HG03457 (cell line): ENCODE results near the gene TGFA.

ENCODE experiments used
- ATAC-seq: cut with Tn5 transposase; IDR thresholded peaks from one replicate; pipeline ENCODE4 v1.9.1; 2021; ENCODE audit warnings: moderate number of reproducible peaks; ENCODE audit not compliant: unreplicated experiment

The TGFA gene

DNA sequence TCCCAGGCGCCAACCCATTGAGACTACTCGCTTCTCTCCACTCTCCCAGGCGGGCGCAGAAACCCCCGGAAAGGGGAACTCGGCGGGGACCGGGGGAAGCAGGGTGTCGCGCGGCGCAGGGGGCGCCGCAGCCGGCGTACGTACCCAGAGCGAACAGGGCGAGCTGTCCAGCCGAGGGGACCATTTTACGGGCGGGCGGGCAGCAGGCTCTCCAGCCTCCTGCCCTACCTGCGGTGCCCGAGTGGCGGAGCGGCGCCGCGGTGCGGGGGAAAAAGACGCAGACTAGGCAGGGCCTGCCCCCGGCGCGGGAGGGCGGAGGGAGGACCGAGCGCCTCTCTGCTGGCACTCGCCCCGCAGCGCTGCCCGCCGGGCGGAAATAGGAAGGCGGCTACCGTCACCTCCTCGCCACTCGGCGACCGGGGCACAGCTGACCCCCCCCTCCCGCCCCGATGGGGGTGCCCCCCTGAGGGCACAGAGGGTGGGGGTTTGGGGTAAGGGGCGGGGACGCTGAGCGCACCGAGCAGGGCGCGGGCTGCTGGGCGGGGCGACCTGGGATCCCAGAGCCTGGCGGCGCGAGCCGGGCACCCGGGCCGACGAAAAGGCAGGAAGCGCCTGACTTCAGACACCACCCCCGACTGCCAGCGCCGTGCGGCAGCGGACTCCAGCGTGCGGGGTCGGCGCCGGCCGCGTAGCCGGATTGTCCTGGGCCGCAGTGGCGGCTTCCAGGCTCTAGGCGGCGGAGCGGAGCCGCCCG lies at the start of gene TGFA:
Gene TGFA (minus strand): TSS at position 243 of the 754 bp plus-strand sequence. CDS start 59 bp downstream, at position 184.
- no peak for ATAC-seq

DNA sequence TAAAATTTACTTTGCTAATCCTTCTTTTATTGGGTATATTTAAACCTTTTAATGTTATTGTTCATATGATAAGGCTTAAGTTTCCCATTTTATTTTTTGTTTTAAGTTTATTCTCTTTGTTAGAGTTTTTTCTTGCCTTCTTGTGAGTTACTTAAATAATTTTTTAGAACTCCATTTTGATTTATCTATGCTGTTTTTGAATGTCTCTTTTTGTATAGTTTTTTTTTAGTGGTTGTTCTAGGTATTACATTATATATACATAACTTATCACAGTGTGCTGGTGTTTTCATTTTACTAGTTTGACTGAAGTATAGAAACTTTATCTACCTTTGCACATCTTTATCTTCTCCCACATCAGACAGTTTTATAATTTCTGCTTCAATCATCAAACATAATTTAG lies 49.4 kb upstream of the TGFA start:
- no peak for ATAC-seq

DNA sequence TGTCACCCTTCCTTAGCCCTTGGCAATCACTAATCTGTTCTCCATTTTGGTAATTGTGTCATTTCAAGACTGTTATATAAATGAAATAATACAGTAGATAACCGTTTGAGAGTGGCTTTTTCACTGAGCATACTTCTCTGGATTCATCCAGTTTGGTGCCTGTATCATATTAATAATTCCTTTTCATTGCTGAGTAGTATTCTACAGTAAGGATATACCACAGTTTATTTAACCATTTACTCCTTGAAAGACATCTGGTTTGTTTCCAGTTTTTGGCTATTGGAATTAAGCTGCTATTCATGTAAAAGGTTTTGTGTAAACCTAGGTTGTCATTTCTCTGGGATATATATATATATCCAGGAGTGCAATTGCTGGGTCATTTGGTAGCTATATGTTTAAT lies 44.6 kb upstream of the TGFA start:
- no peak for ATAC-seq

DNA sequence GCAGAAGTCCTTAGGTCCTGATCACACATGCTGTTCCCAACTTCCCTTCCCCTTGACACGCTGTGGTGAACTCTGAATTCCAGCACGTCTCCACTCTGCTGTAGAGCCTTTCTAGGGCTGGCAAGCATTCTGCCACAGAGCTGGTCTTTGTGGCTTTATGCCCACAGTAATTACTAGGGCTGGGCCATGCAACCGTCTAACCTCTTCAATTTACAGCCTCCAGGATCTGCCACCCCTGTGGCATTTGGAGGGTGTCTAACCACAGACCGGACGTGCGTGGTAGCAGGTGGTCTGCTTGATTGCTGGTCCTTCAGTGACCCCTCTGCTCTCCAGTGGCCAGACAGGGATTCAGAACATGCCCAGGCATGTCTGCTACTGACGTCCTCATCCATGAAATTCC lies 43.1 kb upstream of the TGFA start:
- ATAC-seq, result no peak

DNA sequence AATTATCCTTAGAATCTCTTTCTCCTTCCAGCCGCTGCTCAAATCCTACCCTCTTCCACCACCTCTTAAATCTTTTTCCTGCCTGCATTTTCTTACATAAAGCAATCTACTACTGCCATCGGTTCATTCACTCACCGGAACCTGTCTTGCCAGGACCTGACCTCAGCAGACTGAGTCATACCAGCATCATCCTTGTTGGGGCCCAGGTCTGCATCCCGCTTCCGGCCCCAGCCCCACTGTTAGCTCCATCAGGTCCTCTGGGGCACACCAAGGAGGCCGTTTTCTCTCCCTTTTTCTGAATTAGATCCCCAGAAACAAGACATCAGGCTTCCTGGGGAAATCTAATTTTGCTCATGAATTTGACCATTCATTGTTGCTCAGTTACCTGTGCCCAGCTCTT lies 42.7 kb upstream of the TGFA start:
- ATAC-seq, result no peak

DNA sequence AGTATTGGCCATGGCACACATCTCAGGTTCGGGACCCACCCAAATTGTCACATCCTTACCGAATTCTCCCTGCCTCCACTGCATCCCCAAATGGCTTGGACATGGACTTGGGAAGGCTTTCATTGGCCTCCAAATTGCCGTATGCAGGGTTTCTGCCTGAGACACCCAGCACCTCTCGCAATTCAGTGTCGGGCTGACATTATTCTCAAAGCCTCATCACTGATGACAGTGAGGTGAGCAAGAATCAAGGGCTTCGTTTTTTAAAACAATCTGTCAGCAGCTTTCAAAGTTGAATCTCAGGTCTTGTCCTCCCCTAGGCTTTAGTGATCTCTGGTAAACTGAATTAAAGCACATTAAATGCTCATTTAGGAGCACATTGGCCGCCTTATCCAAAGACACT lies 29.5 kb upstream of the TGFA start:
- no peak for ATAC-seq

DNA sequence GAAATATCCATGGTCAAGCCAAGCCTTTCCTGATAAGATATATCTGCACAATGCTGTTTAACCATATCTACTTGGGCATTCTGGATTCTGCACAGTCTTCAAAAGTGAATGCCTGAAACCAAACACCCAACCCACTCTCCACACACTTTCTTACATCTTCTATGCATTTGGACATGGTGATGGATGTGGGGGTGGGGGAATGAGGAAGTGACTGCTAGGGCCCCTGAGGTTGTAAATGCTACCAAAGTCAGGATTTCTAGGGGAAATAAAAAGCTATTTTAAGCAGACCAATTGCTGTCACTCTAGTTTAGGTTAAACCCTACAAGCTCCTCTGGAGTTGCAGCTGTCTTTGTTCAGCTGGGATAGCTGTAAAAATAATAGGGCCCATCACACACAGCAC lies 26.7 kb upstream of the TGFA start:
- ATAC-seq, result no peak

DNA sequence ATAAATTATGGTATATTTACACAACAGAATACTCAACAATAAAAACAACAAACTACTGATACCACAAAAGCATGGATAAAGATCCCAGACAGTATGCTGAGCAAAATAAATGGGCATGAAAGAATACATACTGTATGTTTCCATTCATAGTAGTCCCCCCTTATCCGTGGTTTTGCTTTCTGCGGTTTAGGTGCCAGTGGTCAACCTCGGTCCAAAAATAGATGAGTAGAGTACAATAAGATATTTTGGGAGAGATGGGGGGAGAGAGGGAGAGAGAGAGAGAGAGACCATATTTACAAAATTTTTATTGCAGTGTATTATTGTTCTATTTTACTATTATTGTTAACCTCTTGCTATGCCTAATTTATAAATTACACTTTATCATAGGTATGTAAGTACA lies 21.0 kb upstream of the TGFA start:
- no peak for ATAC-seq

DNA sequence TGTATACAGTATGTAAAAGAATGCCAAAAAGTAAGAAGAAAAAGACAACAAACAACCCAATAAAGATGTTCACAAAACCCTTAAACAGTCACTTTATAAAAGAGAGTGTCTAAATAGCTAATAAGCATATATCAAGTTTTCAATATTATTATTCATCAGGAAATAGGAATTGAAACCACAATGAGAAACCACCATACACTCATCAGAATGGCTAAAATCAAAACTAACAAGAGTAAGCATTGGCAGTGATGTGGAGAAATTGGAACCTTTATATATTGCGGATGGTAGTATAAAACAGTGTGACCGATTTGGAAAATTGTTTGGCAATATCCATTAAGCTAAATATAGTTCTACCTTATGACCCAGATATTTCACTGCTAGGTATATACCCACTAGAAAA lies 20.5 kb upstream of the TGFA start:
- ATAC-seq, result no peak

DNA sequence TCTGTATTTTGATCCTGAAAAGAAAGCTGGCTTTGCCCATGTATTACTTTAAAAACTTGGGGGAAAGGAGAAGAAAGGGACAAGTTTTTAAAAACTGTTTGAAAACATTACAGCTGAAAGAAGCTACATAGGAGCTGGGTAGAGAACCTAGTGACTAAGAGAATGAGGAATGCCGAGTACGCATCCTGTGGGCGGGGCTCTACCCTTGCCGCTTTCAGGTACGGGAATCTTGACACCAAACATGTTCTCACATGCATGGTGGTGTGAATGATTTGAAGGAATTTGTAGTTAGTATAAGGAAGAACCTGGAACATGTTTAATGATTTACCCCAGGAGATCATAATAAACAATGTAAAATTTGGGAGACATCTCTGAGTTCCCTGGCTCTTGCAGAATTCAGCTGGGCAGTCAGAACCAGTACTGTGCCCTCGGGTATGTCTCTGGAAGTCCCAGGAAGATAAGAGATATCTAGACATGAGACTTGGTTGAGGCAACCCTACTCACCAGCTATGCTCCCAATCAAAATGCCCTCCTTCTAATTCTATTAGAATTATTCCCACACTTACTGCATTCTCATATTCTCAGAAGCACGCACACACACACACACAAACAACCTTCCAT lies 16.5 kb upstream of the TGFA start:
- ATAC-seq, result no peak

DNA sequence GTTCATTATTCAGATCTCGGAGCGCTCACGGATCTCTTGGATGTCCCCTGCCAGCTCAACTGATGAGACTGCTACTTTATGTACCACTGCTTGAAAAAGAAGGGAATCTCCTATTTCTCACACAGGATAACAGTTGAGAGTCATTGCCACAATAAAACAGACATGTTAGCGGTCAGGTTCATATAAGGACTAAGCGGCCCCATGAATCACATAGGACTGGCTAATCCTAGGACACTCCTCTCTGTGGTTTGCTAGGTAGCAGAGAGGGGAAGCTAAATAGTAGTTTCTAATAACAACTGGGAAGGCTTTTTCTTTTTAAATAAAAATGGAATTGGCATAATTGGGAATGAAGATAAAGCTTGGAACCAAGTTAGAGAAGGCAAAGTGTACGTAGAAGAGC lies 15.9 kb upstream of the TGFA start:
- ATAC-seq, result no peak

DNA sequence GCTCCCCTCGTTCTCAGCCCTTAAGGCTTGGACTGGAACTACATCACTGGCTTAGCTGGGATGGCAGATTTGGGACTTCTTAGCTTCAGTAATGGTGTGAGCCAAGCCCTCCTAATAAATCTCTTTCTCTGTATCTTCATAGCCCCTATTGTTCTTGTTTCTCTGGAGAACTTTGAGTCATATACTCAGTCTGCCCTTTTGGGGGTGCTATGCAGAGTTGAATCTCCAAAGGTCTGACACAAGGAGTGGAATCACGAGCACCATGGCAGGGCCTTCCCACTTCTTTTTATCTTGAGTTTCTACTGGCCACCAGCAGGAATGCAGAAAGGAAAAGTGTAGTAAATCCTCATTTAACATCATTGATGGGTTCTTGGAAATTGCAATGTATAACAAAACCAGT lies 13.3 kb upstream of the TGFA start:
- ATAC-seq, result no peak

DNA sequence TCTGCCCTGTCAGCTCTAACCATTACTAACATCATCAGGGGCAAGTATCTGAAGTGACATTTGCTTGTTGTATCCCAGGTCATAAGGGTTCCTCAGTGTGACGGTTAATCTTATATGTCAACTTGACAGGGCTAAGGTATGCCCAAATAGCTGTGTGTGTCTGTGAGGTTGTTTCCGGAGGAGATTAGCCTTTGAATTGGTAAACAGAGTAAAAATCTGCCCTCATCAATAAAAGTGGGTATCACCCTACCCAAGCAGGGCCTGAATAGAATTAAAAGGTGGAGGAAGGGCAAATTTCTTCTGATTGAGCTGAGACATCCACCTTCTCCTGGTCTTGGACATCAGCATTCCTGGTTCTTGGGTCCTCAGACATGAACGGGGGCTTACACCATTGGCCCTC lies 12.8 kb upstream of the TGFA start:
- no peak for ATAC-seq

DNA sequence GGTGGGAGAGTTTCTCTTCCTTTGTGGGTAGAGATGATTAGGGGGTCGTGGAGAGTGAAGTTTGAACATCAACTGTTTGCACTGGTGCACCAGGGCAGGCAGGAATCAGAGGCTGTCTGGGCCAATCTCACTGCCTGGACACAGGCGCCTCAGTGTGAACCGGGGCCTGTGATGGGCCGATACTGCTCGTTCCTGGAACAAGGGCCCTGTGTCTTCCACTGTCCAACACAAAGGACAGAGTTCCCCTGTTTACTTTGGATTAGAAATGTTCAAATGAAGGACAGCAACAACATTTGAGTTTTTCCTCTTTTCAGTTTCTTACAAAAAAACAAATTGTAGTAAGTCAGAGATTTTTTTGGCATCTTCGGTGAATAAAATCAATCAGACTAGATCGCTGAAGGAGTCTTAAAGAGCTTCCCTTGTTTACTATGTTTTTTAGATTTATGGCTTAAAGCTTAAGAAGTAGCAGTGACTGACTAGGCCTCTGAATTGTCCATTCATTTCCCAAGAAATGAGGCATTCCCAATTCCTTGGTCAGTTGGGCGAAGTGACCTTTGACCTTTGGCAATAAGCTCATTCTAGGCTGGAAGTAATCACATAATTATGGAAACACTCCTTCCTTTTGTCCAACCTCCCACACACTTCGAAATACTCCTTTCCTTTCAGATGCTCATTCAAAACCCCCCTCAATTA lies 11.6 kb upstream of the TGFA start:
- no peak for ATAC-seq

DNA sequence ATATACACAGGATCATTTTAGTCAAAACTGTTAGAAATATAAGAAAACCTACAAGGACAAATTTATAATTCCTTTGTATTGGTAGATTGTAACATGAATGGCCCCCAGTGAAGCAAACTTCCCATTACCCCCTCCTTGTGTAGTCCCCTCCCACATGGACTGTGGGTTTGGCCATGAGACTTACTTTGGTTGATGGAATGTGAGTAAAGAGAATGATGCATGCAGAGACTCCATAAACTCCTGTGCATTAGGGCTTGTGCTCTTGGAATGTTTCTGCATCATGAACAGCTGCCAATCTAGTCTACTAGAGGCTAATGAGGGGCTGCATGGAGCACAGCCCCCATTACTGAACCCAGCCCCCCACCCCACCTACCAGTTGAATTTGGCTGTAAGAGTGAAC lies 8.3 kb upstream of the TGFA start:
- ATAC-seq, result no peak

DNA sequence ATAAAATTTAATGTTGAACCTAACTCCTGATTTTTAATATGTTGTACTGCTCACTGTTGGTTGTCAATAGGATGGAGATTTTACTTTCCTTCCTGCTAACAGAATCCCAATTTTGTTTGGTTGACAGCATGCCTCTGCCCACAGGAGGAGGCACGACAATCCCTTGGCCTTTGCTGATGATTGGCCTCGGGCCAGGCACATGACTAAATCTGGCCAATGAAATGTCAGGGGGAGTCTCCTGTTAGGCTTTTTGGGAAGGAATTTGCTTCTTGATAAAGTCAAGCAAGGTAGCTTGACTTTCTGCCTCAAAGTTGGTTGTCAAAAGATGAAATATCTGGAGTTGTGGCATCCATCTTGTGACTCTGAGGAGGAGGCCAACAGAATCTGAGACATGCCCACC lies 6.8 kb upstream of the TGFA start:
- no peak for ATAC-seq

DNA sequence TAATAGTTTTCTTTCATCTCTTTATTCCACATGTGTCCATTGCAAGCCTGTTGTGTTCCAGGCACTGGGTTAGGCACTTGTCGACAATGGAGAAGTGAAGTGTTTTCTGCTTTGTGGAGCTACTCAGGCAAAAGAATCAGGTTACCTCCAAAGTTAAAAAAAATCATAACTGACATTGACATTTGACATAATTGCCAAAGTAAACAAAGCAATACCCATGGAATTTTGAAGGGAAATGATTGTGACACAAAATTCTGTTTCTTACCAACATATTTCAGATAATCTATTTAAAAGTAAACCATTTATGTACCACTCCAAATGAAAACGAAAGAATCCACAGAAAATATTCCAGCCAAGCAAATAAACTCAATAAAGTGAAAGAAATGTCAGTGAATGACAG lies 6.4 kb upstream of the TGFA start:
- ATAC-seq, result no peak

DNA sequence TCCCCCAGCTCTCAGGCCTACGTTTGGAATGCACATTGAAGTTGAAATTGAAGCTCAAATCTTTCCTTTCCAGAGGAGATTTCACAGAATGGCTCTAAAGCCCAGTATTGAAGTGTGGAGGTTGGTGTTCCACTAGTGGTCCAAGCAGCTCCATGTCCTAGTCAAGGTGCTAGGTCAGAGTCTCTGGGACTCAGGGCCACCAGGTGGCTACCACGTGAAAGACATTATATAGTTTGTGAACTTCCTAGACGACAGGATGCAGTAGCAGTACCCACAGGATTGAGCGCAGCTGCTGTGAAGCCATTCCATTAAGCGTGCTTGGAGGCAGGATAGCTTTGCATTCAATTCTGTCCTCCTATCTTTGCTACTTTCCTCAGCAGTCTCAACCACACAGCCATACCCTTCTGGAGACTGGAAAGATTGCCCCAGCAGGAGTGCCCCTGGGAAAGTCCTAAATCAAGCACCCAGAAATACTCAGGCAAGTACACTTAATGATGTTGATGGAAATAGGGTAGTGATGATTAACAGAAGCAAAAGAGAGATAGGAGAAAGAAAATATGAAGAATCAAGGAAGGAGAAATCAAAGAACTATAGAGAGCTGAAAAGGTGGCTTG lies 4.7 kb upstream of the TGFA start:
- ATAC-seq, result no peak

DNA sequence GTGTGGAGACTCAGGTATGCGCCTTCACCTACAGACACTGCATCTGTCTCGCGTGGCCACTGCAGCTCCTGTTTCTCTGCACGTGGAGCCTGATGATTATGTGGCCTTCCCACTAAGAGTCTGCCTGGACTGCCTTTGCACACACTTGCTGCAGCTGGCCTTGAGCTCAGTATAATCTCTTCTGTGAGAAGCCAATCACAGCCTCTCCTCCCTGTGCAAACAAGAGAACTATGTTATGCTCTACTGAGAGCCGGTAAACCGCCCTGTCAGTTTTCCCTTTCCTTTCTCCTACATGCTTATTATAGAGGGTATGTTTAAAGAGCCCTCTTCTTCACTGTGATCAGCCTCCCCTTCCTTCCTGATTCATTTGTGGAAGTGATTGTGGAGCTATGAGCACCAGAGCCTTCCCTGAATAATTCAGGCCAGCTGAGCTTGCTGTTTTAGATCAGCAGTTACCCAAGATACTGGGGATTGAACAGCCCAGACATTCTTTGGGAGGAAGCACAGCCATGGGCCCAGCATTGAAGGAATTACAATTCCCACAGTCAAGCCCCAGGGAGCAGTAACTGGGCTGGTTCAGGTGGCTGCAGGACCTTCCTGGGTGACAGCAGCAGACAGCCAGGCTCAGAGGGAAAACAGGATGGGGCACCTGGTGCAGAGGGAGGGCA lies 3.7 kb upstream of the TGFA start:
- no peak for ATAC-seq

DNA sequence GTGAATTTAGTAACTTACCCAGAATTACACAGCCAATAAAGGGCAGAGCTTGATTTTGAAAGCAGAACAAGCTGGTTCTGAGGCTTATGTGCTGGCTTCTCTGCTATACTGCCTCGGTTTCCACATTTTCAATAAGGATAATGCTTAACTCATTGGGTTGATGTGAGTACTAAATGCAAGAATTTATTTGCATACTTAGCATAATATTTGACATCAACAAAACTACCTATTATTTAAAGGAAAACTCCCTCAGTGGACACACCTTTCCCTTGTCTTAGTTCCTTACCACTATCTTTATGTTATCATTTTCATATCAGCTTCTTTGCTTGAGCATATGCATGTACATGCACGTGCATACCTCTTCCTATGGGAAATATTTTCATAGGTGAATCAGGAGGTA lies 3.0 kb upstream of the TGFA start:
- no peak for ATAC-seq

DNA sequence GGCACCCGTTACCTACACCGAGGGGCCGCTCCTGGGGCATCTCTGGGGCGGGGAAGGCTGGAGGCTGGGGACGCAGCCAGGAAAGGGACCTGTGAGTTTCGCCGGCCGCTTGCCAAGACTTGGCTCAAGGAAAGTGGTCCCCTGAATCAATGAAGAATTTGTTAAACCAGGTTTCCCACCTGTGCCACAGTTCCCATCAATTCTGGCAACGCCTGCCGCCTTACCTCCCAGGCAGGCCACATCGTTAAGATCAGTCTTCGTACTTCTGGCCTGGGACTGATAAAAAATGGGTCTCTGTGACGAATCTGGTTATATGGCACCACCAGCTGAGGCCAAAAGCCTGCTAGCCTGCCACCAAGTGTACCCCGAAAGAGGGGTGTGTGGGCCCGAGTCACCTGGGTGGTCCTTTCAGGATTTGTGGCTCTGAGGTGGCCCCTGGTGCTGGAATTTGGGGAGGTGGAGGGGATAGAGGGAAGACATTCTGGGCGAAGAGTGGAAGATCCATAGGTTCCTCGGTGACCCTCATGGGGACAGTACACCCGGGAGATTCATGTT lies 789 bp upstream of the TGFA start:
- ATAC-seq, result no peak
